ENCODE data around the gene ABR. TPM values are rescaled to one million over a fixed set of nuclear protein-coding genes. Genes with fewer than 3 reads are reported as not detected.

The ABR gene
- total and polyA plus RNA-seq, 2 of the 8 experiments (the other 6 are each of a cell fraction or from before 2014, with no cell fraction given), result 44.8 to 47.2 TPM

DNA sequence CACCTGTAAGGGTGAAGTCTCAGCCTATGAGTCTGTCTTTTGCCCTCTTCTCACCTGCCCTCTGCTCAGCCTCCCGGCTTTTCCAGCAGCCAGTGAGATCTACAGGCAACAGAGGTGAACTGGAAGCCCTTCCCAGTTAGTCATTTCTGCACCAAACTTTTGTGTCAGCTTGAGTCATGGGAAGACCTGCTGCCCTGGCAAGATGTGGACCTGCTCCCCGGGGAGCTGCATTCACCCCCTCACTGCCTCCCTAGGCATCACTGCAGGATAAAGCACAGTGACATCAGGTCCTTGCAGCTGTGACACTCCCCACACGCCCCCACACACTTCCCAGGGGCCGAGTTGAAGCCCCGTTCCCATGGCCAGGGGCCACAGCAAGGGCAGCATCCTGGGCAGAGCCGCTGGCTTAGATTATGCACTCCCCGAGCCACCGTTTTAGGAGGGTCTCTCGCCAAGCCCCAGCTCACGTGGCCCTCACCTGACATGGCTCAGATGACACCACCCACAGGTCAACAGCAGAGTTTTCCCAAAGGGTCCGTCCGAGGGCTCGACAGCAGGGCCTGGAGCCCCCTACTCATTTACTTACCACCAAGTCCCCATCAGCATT, 6.5 kb upstream of the ABR start (continued):
- TF ChIP-seq, protein P1, sequence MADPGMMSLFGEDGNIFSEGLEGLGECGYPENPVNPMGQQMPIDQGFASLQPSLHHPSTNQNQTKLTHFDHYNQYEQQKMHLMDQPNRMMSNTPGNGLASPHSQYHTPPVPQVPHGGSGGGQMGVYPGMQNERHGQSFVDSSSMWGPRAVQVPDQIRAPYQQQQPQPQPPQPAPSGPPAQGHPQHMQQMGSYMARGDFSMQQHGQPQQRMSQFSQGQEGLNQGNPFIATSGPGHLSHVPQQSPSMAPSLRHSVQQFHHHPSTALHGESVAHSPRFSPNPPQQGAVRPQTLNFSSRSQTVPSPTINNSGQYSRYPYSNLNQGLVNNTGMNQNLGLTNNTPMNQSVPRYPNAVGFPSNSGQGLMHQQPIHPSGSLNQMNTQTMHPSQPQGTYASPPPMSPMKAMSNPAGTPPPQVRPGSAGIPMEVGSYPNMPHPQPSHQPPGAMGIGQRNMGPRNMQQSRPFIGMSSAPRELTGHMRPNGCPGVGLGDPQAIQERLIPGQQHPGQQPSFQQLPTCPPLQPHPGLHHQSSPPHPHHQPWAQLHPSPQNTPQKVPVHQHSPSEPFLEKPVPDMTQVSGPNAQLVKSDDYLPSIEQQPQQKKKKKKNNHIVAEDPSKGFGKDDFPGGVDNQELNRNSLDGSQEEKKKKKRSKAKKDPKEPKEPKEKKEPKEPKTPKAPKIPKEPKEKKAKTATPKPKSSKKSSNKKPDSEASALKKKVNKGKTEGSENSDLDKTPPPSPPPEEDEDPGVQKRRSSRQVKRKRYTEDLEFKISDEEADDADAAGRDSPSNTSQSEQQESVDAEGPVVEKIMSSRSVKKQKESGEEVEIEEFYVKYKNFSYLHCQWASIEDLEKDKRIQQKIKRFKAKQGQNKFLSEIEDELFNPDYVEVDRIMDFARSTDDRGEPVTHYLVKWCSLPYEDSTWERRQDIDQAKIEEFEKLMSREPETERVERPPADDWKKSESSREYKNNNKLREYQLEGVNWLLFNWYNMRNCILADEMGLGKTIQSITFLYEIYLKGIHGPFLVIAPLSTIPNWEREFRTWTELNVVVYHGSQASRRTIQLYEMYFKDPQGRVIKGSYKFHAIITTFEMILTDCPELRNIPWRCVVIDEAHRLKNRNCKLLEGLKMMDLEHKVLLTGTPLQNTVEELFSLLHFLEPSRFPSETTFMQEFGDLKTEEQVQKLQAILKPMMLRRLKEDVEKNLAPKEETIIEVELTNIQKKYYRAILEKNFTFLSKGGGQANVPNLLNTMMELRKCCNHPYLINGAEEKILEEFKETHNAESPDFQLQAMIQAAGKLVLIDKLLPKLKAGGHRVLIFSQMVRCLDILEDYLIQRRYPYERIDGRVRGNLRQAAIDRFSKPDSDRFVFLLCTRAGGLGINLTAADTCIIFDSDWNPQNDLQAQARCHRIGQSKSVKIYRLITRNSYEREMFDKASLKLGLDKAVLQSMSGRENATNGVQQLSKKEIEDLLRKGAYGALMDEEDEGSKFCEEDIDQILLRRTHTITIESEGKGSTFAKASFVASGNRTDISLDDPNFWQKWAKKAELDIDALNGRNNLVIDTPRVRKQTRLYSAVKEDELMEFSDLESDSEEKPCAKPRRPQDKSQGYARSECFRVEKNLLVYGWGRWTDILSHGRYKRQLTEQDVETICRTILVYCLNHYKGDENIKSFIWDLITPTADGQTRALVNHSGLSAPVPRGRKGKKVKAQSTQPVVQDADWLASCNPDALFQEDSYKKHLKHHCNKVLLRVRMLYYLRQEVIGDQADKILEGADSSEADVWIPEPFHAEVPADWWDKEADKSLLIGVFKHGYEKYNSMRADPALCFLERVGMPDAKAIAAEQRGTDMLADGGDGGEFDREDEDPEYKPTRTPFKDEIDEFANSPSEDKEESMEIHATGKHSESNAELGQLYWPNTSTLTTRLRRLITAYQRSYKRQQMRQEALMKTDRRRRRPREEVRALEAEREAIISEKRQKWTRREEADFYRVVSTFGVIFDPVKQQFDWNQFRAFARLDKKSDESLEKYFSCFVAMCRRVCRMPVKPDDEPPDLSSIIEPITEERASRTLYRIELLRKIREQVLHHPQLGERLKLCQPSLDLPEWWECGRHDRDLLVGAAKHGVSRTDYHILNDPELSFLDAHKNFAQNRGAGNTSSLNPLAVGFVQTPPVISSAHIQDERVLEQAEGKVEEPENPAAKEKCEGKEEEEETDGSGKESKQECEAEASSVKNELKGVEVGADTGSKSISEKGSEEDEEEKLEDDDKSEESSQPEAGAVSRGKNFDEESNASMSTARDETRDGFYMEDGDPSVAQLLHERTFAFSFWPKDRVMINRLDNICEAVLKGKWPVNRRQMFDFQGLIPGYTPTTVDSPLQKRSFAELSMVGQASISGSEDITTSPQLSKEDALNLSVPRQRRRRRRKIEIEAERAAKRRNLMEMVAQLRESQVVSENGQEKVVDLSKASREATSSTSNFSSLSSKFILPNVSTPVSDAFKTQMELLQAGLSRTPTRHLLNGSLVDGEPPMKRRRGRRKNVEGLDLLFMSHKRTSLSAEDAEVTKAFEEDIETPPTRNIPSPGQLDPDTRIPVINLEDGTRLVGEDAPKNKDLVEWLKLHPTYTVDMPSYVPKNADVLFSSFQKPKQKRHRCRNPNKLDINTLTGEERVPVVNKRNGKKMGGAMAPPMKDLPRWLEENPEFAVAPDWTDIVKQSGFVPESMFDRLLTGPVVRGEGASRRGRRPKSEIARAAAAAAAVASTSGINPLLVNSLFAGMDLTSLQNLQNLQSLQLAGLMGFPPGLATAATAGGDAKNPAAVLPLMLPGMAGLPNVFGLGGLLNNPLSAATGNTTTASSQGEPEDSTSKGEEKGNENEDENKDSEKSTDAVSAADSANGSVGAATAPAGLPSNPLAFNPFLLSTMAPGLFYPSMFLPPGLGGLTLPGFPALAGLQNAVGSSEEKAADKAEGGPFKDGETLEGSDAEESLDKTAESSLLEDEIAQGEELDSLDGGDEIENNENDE (IDR thresholded peaks at IDR 0.05; ENCODE audit: insufficient replicate concordance, low read length), result no peak
- TF ChIP-seq TEAD4 (IDR thresholded peaks at IDR 0.05; ENCODE audit: low read depth, low read length) (no peak), KDM4A (IDR thresholded peaks at IDR 0.05; ENCODE audit: low read depth, low read length, severe bottlenecking) (no peak), HDAC2 (IDR thresholded peaks at IDR 0.05; ENCODE audit: borderline replicate concordance in 1 of 2, low read depth in 2 of 2, low read length in 2 of 2) (no peak), CREB1 (IDR thresholded peaks at IDR 0.05) (no peak), RNF2 (IDR thresholded peaks at IDR 0.05; ENCODE audit: borderline replicate concordance, low read depth, low read length, missing control alignments, poor library complexity, severe bottlenecking) (no peak), RFX5 (IDR thresholded peaks at IDR 0.05; ENCODE audit: borderline replicate concordance, low read depth, low read length) (no peak), TAF1 (IDR thresholded peaks at IDR 0.05; ENCODE audit: low read depth, low read length) (no peak), NRF1 (IDR thresholded peaks at IDR 0.05; ENCODE audit: low read depth, low read length) (no peak)
